Bone marrow (tissue), 2 donors: ENCODE data around the gene ZNF66.
"Not testable (repeated sequence)": the region's sequence is repeated elsewhere in the genome, so short reads cannot be mapped to it uniquely, and the experiment has no call there.

Experiments used
- DNase-seq, 2 donors: peaks; one replicate each; lab custom pipeline; 2025; lab: John Stamatoyannopoulos, UW

The ZNF66 gene

DNA sequence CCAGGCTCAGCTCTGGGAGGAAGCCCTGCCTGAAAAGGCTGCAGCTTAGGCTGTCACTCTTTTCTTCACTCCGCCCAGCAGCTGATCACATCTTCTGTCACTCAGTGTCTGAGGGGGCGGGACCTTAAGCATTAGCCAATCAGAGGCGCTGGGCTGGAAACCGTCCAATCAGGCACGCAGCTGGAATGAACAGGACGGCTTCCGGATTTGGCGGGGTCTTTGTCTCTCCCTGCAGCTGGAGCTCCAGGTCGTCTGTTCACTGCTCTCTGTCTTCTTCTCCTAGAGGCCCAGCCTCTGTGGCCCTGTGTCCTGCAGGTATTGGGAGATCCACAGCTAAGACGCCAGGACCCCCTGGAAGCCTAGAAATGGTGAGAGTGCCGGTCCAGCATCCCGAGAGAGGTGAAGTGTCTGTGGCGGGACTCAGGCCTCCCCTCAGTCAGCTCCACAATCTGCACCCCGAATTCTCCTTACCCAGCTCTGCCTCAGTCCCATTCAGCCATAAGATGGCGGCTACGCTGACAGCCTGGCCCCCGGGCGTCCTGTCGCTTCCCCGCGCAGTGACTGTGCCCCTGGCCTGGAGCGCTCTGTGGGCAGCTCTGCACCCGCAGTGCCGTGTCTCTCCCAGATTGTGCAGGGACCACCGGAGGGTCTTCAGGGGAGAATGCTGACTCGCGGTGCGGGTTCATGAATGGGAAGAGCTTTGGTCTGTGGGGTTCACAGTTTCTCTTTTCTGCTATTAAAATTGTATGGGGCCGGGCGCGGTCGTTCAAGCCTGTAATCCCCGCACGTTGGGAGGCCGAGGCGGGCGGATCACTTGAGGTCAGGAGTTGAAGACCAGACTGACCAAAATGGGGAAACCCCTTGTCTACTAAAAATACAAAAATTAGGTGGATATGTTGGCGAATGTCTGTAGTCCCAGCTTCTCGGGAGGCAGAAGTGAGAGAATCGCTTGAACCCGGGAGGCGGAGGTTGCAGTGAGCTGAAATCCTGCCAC lies at the start of gene ZNF66:
Gene ZNF66, plus strand, starts transcription at position 222 of the 994 bp plus-strand sequence. Its CDS starts 144 bp downstream, at position 366.
- peak; percentile 57 to 93 for DNase-seq

DNA sequence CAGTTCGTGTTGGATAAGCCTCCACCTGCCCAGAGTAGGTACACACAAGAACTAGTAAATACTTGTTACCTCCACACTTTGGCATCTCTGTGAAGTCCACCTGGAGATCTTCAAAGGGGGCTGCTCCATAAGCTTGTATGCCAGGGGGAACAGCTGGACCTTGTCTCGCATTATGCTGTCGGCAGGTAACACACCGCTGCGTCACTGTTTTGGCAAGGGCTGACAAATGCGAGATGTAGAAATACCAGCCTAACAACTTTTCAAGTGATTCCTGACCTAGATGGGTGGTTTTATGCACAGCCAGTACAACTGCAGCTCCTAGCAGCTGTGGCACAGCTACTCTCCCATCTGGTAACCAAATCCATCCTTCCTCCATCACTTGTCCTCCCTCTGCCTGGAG lies 25.9 kb upstream of the ZNF66 start:
- not testable (repeated sequence) for DNase-seq

DNA sequence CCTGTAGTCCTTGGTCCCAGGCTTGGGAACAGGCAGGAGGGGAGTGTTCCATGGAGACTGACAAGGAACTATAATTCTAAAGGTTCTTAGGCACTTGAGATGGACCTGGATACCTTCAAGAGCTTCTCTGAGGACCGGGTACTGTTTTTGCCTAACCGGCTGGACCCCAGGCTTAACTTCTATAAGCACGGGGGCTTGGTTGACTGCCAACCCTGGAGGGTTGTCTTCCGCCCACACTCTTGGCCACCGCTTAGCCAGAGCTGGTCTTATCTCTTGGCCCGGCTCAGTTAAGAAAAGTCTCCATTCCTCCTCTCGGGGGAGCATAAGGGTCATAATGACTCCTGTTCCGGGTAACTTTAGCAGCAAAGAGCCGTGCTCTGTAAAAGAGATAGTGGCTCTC lies 23.8 kb upstream of the ZNF66 start:
- not testable (repeated sequence) for DNase-seq

DNA sequence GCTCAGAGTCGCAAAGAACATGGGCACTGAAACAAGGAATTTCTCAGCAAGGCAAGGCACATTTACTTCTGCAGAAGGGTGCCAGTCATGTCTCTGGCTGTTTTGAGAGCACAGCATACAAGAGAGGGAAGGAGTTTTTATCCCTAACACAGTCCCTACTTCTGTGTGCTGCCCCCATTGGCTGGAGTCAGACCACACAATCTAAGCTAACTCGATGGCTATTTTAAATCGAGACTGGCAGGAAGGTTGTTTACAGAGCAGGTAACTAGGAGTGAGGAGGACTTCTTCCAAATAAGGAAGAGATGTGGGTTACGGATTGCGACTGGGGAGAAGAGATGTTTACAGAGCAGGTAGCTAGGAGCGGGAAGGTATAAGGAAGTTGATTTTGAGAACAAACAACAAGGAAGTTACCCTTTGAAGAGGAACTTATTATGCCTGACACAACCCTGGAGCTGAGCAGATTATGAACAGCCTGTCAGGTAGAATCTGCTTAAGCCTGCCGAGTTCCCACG lies 6.8 kb upstream of the ZNF66 start:
- DNase-seq, result not testable (repeated sequence)

DNA sequence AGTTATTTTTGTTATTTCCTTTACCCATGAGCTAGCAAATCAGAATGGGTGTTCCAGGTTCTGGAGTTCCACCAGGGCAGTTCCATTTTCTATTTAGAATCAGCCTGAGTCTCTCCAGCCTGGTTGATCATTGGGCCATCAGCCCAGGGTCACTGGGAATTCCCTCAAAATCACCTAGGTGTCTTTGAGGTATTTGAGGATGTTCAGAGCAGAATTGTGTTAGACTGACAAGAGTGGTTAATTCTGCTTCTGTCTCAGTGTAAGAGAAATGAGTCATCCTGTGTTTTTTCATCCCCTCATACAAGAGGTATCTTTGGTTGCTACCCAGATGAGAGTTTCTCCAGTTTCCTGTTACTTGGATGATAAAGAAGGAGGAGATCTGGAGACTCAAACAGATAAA lies 11.7 kb downstream of the ZNF66 start:
- DNase-seq, result no peak

DNA sequence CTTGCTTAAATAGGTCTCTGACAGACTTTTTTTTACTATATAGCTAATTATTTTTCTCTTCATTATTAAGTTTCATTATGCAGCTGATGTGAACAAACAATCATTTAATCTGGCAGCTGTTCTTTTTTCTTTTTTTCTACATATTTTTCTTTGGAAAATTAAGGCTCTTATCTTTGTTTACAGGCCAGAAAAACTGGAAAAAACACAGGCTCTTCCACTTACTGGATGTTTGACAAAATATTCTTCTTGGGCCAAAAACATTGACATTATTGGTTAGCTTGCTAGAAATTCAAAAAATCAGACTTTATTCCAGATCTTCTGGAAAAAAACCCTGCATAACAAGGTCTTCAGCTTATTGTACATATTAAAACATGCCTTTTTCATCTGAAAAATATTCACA lies 15.7 kb downstream of the ZNF66 start:
- no peak for DNase-seq

DNA sequence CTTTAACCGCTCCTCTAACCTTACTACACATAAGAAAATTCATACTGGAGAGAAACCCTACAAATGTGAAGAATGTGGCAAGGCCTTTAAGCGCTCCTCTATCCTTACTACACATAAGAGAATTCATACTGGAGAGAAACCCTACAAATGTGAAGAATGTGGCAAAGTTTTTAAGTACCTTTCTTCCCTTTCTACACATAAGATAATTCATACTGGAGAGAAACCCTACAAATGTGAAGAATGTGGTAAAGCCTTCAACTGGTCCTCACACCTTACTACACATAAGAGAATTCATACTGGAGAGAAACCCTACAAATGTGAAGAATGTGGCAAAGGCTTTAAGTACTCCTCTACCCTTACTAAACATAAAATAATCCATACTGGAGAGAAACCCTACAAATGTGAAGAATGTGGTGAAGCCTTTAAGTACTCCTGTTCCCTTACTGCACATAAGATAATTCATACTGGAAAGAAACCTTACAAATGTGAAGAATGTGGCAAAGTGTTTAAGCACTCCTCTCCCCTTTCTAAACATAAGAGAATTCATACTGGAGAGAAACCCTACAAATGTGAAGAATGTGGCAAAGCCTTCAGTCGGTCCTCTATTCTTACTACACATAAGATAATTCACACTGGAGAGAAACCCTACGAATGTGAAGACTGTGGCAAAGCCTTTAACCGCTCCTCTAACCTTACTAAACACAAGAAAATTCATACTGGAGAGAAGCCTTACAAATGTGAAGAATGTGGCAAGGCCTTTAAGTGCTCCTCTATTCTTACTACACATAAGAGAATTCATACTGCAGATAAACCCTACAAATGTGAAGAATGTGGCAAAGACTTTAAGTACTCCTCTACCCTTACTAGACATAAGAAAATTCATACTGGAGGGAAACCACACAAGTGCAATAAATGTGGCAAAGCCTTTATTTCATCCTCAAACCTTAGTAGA lies 30.5 kb downstream of the ZNF66 start:
- DNase-seq, result not testable (repeated sequence)

DNA sequence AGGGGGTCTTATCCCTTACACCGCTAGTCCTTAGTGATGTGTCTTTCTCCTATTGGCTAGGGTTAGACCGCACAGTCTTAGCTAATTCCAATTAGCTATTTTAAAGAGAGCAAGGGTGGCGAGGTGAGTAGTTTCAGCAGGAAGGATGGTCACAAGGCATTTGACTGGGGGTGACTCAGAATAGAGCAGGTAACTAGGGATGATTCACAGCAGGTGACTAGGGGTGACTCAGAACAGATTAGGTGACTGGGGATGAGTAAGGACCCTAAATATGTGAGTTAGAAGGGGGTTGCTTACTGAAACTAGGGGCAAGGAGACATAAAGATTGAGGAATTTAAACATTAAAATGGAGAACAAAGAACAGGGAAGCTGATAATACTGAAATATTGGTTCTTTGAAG lies 64.3 kb downstream of the ZNF66 start:
- DNase-seq, result no peak
